Thyroid gland (tissue), 4 donors: Measurements from ENCODE around the gene RPS26. TPM values are rescaled to one million over a fixed set of nuclear protein-coding genes. Genes with fewer than 3 reads are reported as not detected.
A peak's percentile ranks its signal among the peaks of the same experiment; 100 is the strongest.

ENCODE experiments used
- DNase-seq, 2 donors: peaks; one replicate each; pipeline ENCODE4 v3.0.0-alpha.2; 2019
- H3K27ac ChIP-seq, 3 donors: fragments of 200-600 bp; sonication (generic); 1 replicate in 2 of 3; 2 replicates in 1 of 3; pipeline ENCODE4 v1.5.1; 2016 to 2019; ENCODE audit warnings: mild to moderate bottlenecking in 1 of 3, moderate library complexity in 1 of 3
- H3K27me3 ChIP-seq: fragments of 200-600 bp; sonication (generic); one replicate; pipeline ENCODE4 v1.5.1; 2019
- H3K36me3 ChIP-seq, 2 donors: fragments of 200-600 bp; sonication (generic); one replicate each; pipeline ENCODE4 v1.5.1; 2016 to 2019
- H3K4me1 ChIP-seq, 2 donors: fragments of 200-600 bp; sonication (generic); one replicate each; pipeline ENCODE4 v1.5.1; 2017 to 2019
- H3K4me3 ChIP-seq, 3 donors: fragments of 200-600 bp; sonication (generic); replicated peaks in 1 of 3; 1 replicate in 2 of 3; 2 replicates in 1 of 3; pipeline ENCODE4 v1.5.1; 2016; ENCODE audit warnings: mild to moderate bottlenecking in 1 of 3
- H3K9me3 ChIP-seq: fragments of 200-600 bp; sonication (generic); one replicate; pipeline ENCODE4 v1.5.1; 2017
- CTCF ChIP-seq, 6 experiments: fragments of 200-600 bp in 3 of 6; fragments of 450-650 bp in 3 of 6; sonication (generic) in 3 of 6; IDR thresholded peaks; one replicate each; pipeline ENCODE4 v1.5.1; 2016 to 2019; ENCODE audit warnings: antibody characterized with exemption in 6 of 6, mild to moderate bottlenecking in 2 of 6, inconsistent platforms in 1 of 6, moderate library complexity in 1 of 6
- POLR2A ChIP-seq, 2 donors: fragments of 450-650 bp; IDR thresholded peaks; one replicate each; pipeline ENCODE4 v1.6.1; 2017; ENCODE audit warnings: antibody characterized with exemption in 2 of 2, mild to moderate bottlenecking in 2 of 2, moderate library complexity in 1 of 2
- WGBS, 2 donors: methylation state at CpG; one replicate each; pipeline ENCODE4 v1.1.5; 2017; 5-methylcytosine and 5-hydroxymethylcytosine counted together
- intact Hi-C: fragments of 100-400 bp; cut with DNase I; formaldehyde crosslinking; loops from one replicate; pipeline ENCODE4 v1.15.1; 2023
- total RNA-seq, 4 donors: library from RNA; depleted of rRNA; stranded (reverse); fragments of >200 nt; gene quantifications; one replicate each; pipeline ENCODE4 v1.2.3, GENCODE V29; 2016

Gene RPS26
- total RNA-seq, 4 donors from 2014 or later, result 81.4 to 1,193 (median 632) TPM

- peaks cover 23 to 24% of the 10 kb centered on the region in 2 donors for H3K4me1 ChIP-seq
- 42 to 57% methylated on average over 5 of the region's 5 CpGs for WGBS, 2 donors
- no peaks in the 10 kb centered on the region for H3K27me3 ChIP-seq
- TF ChIP-seq POLR2A (IDR thresholded peaks at IDR 0.05) (peak in 1 of 2 donors; percentile 43), CTCF (IDR thresholded peaks at IDR 0.05) (no peak)
- H3K36me3 ChIP-seq, result no peaks in the 10 kb centered on the region
- no peaks in the 10 kb centered on the region for H3K9me3 ChIP-seq
- no peak overlapping the region for H3K4me3 ChIP-seq
- H3K27ac ChIP-seq, result peak overlapping the region; percentile 87 to 88 (median 88)
- peak; percentile 83 for DNase-seq
- intact Hi-C loops, result no loop called here
These were observed 28.2 kb upstream of the RPS26 start for GRCh38 chr12:56013482-56013881.

GRCh38 chr12:56014205-56014604 is 27.5 kb upstream of the RPS26 start:
- DNase-seq, result peak; percentile 73 to 77
- 16 to 19% methylated on average over 2 of the region's 2 CpGs for WGBS, 2 donors

GRCh38 chr12:56017181-56017580 is 24.5 kb upstream of the RPS26 start:
- intact Hi-C loops, result no loop called here
- Histone ChIP-seq H3K27ac (no peak overlapping the region), H3K36me3 (no peaks in the 10 kb centered on the region), H3K27me3 (no peaks in the 10 kb centered on the region), H3K9me3 (no peaks in the 10 kb centered on the region), H3K4me3 (no peak overlapping the region), H3K4me1 (peaks cover 24 to 42% of the 10 kb centered on the region in 2 donors)
- no peak for DNase-seq
- TF ChIP-seq POLR2A (IDR thresholded peaks at IDR 0.05) (no peak), CTCF (IDR thresholded peaks at IDR 0.05) (no peak)
- 91 to 93% methylated on average over 4 of the region's 4 CpGs for WGBS, 2 donors

More at GRCh38 chr12:56014205-56014604, 27.5 kb upstream of the RPS26 start:
- H3K4me1 ChIP-seq, result peaks cover 23 to 24% of the 10 kb centered on the region in 2 donors
- H3K9me3 ChIP-seq, result no peaks in the 10 kb centered on the region
- intact Hi-C loops, result no loop called here
- H3K36me3 ChIP-seq, result no peaks in the 10 kb centered on the region
- TF ChIP-seq POLR2A (IDR thresholded peaks at IDR 0.05) (peak in 1 of 2 donors; percentile 22), CTCF (IDR thresholded peaks at IDR 0.05) (no peak)
- peak overlapping the region; percentile 87 to 88 (median 88) for H3K27ac ChIP-seq
- no peak overlapping the region for H3K4me3 ChIP-seq
- H3K27me3 ChIP-seq, result no peaks in the 10 kb centered on the region

- intact Hi-C loops, result no loop called here
- H3K4me3 ChIP-seq, result no peak overlapping the region
- H3K36me3 ChIP-seq, result no peaks in the 10 kb centered on the region
- WGBS, 2 donors, result 100% methylated on average over 1 of the region's 1 CpG
- no peak overlapping the region for H3K27ac ChIP-seq
- no peaks in the 10 kb centered on the region for H3K9me3 ChIP-seq
- TF ChIP-seq CTCF (IDR thresholded peaks at IDR 0.05), result no peak
- TF ChIP-seq POLR2A (IDR thresholded peaks at IDR 0.05), result no peak
- DNase-seq, result no peak
- peaks cover 18 to 38% of the 10 kb centered on the region in 2 donors for H3K4me1 ChIP-seq
- no peaks in the 10 kb centered on the region for H3K27me3 ChIP-seq
These were observed 23.4 kb upstream of the RPS26 start for GRCh38 chr12:56018356-56018755.

- WGBS, 2 donors, result 16 to 26% methylated on average over 8 to 10 of the region's 10 CpGs
- peak; percentile 60 to 69 for DNase-seq
- intact Hi-C loops, result no loop called here
- Histone ChIP-seq H3K27me3 (no peaks in the 10 kb centered on the region), H3K9me3 (no peaks in the 10 kb centered on the region), H3K4me3 (peak within 1 kb of the TSS in 1 of 3 donors; percentile 18), H3K4me1 (peaks cover 0 to 20% of the 10 kb centered on the region in 2 donors), H3K36me3 (no peaks in the 10 kb centered on the region), H3K27ac (peak within 1 kb of the TSS; percentile 23 to 56 (median 48))
- no peak for TF ChIP-seq POLR2A (IDR thresholded peaks at IDR 0.05)
These were observed 21.1 kb upstream of the RPS26 start, which contains the start of gene IKZF4 for GRCh38 chr12:56020423-56021184. Gene IKZF4 (plus strand): TSS chr12:56021043. CDS start chr12:56021494, 451 bp downstream.
